Spleen (tissue), 11 donors: ENCODE results near the gene MAGED2. TPM values are rescaled to one million over a fixed set of nuclear protein-coding genes. Genes with fewer than 3 reads are reported as not detected.
"Not testable (repeated sequence)": the region's sequence is repeated elsewhere in the genome, so short reads cannot be mapped to it uniquely, and the experiment has no call there.

Experiments used
- DNase-seq: peaks from one replicate; pipeline ENCODE4 v3.0.0-alpha.2; 2020
- H3K27ac ChIP-seq, 8 donors: fragments of 200-600 bp; sonication (generic) in 7 of 8; 1 replicate in 4 of 8; 2 replicates in 4 of 8; pipeline versions ENCODE4 v1.5.0 to v1.8.0; 2016 to 2021; ENCODE audit warnings: inconsistent platforms in 4 of 8, mild to moderate bottlenecking in 4 of 8, moderate library complexity in 1 of 8
- H3K27me3 ChIP-seq, 7 donors: fragments of 200-600 bp; sonication (generic) in 6 of 7; replicated peaks in 1 of 7; 1 replicate in 4 of 7; 2 replicates in 3 of 7; pipeline versions ENCODE4 v1.5.0 to v1.8.0; 2016 to 2021; ENCODE audit warnings: inconsistent platforms in 3 of 7, mild to moderate bottlenecking in 1 of 7
- H3K36me3 ChIP-seq, 6 donors: fragments of 200-600 bp; sonication (generic) in 5 of 6; 1 replicate in 4 of 6; 2 replicates in 2 of 6; pipeline versions ENCODE4 v1.5.0 to v1.8.0; 2016 to 2021; ENCODE audit warnings: inconsistent platforms in 2 of 6
- H3K4me1 ChIP-seq, 6 donors: fragments of 200-600 bp; sonication (generic) in 5 of 6; 1 replicate in 3 of 6; 2 replicates in 3 of 6; pipeline versions ENCODE4 v1.5.0 to v1.8.0; 2016 to 2021; ENCODE audit warnings: inconsistent platforms in 3 of 6
- H3K4me3 ChIP-seq, 8 donors: fragments of 200-600 bp; sonication (generic) in 7 of 8; 1 replicate in 4 of 8; 2 replicates in 4 of 8; pipeline versions ENCODE4 v1.5.0 to v1.8.0; 2016 to 2021; ENCODE audit warnings: inconsistent platforms in 4 of 8, mild to moderate bottlenecking in 4 of 8, moderate library complexity in 2 of 8
- H3K9me3 ChIP-seq, 8 donors: fragments of 200-600 bp; sonication (generic) in 7 of 8; 1 replicate in 4 of 8; 2 replicates in 4 of 8; pipeline versions ENCODE4 v1.5.0 to v1.8.0; 2016 to 2021; ENCODE audit warnings: inconsistent platforms in 4 of 8
- CTCF ChIP-seq, 11 experiments: fragments of 200-600 bp in 7 of 11; fragments of 450-650 bp in 4 of 11; sonication (generic) in 4 of 11; IDR thresholded peaks in 8 of 11; conservative IDR thresholded peaks in 3 of 11; 1 replicate in 7 of 11; 2 replicates in 4 of 11; pipeline versions ENCODE4 v1.4.0 to v1.8.0; 2016 to 2021; ENCODE audit warnings: antibody characterized with exemption in 11 of 11, inconsistent platforms in 4 of 11, mild to moderate bottlenecking in 1 of 11
- POLR2A ChIP-seq, 3 donors: fragments of 450-650 bp; IDR thresholded peaks; one replicate each; pipeline ENCODE4 v1.5.1; 2017; ENCODE audit warnings: antibody characterized with exemption in 3 of 3, mild to moderate bottlenecking in 1 of 3
- POLR2AphosphoS5 ChIP-seq, 3 donors: sonication (generic); formaldehyde crosslinking; IDR thresholded peaks; one replicate each; pipeline ENCODE4 v1.5.1; 2017; ENCODE audit warnings: antibody characterized with exemption in 3 of 3
- WGBS, 5 donors: extraction: QIAGEN DNeasy Blood & Tissue Kit in 3 of 5; methylation state at CpG; one replicate each; pipeline versions ENCODE4 v1.1.5 to v1.1.7; 2013 to 2018; 5-methylcytosine and 5-hydroxymethylcytosine counted together
- intact Hi-C: fragments of 100-400 bp; cut with DNase I; formaldehyde crosslinking; loops from one replicate; pipeline ENCODE4 v1.15.0; 2023; ENCODE audit warnings: low total_unique reads
- polyA plus RNA-seq, 3 donors: library from polyadenylated mRNA; stranded (reverse); fragments of 200-250 nt; gene quantifications; one replicate each; pipeline ENCODE4 v1.2.1, GENCODE V29; 2013
- total RNA-seq, 7 donors: library from RNA; depleted of rRNA in 3 of 7; stranded (reverse); fragments of >200 nt in 3 of 7; fragmentation: NEBNext Ultra II Directional in 4 of 7; extraction: Animal tissue kit (Norgen Biotek cat#: 25700) in 4 of 7; gene quantifications; one replicate each; pipeline versions ENCODE4 v1.1.0 to v1.2.1, GENCODE V29; 2016 to 2021
- donor health status: healthy with polysubstance abuse.
- donor health status: DM: no; HTN: no; CAD: no; lungs with moderate emphysema.
- donor health status: DM: no; HTN: no; CAD: no.
- donor health status: Bipolar disorder and iron deficiency.
- donor health status: healthy.
- donor health status: DM: no; HTN: no; CAD: no.
- donor health status: DM: yes; HTN: yes; CAD: no.

Gene MAGED2
- total and polyA plus RNA-seq, 10 donors: 37.6 to 79.0 (median 66.2) TPM

GRCh38 chrX:54825716-54826438 is 18.3 kb downstream of the MAGED2 start:
- H3K4me1 ChIP-seq: no peaks in the 10 kb centered on the region
- no peaks in the 10 kb centered on the region for H3K36me3 ChIP-seq
- H3K4me3 ChIP-seq: no peak overlapping the region
- TF ChIP-seq POLR2A (IDR thresholded peaks at IDR 0.05) (no peak), CTCF (IDR thresholded peaks at IDR 0.05 in 8 of 11, conservative IDR thresholded peaks at IDR 0.05 in 3 of 11) (peak in 2 of 11 experiments; percentile 17 to 25), POLR2AphosphoS5 (IDR thresholded peaks at IDR 0.05) (no peak)
- no peaks in the 10 kb centered on the region for H3K9me3 ChIP-seq
- no peak overlapping the region for H3K27ac ChIP-seq
- intact Hi-C loops: no loop called here
- DNase-seq: no peak
- WGBS, 5 donors: 64 to 83% (median 69%) methylated on average over 8 of the region's 8 CpGs
- H3K27me3 ChIP-seq: no peaks in the 10 kb centered on the region

DNA sequence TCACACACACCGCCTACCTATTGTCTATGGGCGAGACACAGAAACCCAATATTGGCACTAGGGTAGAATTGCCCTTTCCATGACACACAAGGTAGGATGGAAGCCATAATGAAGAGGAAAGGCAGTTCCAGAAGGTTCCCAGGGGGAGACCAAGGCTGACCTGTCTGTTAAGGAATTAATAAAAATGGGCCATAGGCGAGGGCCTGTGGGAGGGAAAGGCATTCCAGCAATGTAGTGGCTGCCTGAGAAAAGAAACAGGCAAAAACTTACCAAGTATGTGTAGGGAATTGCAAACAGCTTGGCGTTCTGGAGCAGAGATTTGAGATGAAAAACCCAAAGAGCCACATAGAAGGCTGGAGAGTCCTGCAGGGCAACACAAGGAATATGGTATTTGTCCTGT is 19.1 kb downstream of the MAGED2 start:
- DNase-seq: no peak
- intact Hi-C loops: no loop called here
- no peaks in the 10 kb centered on the region for H3K9me3 ChIP-seq
- H3K27me3 ChIP-seq: no peaks in the 10 kb centered on the region
- H3K4me1 ChIP-seq: no peaks in the 10 kb centered on the region
- H3K27ac ChIP-seq: no peak overlapping the region
- TF ChIP-seq POLR2AphosphoS5 (IDR thresholded peaks at IDR 0.05) (no peak), CTCF (IDR thresholded peaks at IDR 0.05 in 8 of 11, conservative IDR thresholded peaks at IDR 0.05 in 3 of 11) (no peak), POLR2A (IDR thresholded peaks at IDR 0.05) (no peak)
- no peak overlapping the region for H3K4me3 ChIP-seq
- WGBS, 5 donors: 66 to 88% (median 77%) methylated on average over 2 to 4 of the region's 4 CpGs
- H3K36me3 ChIP-seq: no peaks in the 10 kb centered on the region

DNA sequence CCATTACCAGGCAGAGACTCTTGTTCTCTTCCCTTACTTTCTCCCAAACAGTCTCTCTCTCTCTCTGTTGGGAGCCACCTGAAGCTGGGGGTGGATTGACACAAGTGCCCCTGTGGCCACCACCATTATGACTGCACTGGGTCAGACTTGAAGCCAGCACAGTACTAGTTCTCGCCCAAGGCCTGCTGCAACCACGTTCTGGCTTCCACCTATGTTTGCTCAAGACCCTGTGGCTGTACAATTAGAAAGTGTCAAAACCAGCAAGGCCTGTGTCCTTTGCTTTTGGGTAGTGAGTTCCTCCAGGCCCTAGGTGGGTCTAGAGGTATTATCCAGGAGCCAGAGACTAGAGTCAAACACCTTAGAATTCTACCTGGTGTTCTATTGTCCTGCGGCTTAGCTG is 31.0 kb downstream of the MAGED2 start:
- Histone ChIP-seq H3K27me3 (peaks cover 0 to 34% (median 0%) of the 10 kb centered on the region in 7 donors), H3K36me3 (no peaks in the 10 kb centered on the region), H3K9me3 (no peaks in the 10 kb centered on the region), H3K4me1 (no peaks in the 10 kb centered on the region), H3K4me3 (no peak overlapping the region), H3K27ac (no peak overlapping the region)
- TF ChIP-seq POLR2AphosphoS5 (IDR thresholded peaks at IDR 0.05): no peak
- TF ChIP-seq POLR2A (IDR thresholded peaks at IDR 0.05): no peak
- TF ChIP-seq CTCF (IDR thresholded peaks at IDR 0.05 in 8 of 11, conservative IDR thresholded peaks at IDR 0.05 in 3 of 11): no peak
- 54 to 97% (median 88%) methylated on average over 2 to 3 of the region's 3 CpGs for WGBS, 5 donors
- DNase-seq: no peak
- intact Hi-C loops: no loop called here

- H3K27me3 ChIP-seq: peaks cover 0 to 34% (median 0%) of the 10 kb centered on the region in 7 donors
- 39 to 69% (median 55%) methylated on average over 1 to 2 of the region's 3 CpGs for WGBS, 5 donors
- intact Hi-C loops, H3K4me3 ChIP-seq, H3K27ac ChIP-seq, H3K9me3 ChIP-seq, DNase-seq, H3K36me3 ChIP-seq, H3K4me1 ChIP-seq: not testable (repeated sequence)
Measured at GRCh38 chrX:54841184-54841874, 33.8 kb downstream of the MAGED2 start.
